Left hindlimb (tissue), 1 donor: Measurements from ENCODE around the gene NBEA.
A peak's percentile ranks its signal among the peaks of the same experiment; 100 is the strongest.

ENCODE experiments used
- DNase-seq: peaks from one replicate; pipeline ENCODE4 v3.0.0-alpha.2; 2018

Gene NBEA

DNA sequence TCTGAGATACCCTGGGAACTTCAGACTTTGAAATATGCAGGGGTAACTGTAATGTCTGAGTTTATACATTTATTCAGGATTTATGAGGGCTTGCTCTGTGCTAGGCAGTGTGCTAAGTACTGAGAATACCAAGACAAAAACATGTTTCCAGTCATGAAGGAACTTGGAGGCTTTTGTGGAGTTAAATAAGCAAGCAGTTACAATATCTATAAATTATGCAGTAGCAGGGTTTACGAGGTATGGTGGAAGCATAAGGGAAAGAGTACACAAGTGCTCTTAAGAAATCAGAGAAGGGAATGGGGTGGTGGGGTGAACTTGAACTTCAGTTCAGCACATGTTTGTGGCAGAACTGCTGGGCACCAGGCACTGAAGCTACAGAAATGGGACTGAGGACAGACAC lies 506.4 kb downstream of the NBEA start:
- no peak for DNase-seq

GRCh38 chr13:35449821-35450220 lies 507.8 kb downstream of the NBEA start:
- DNase-seq = no peak

- DNase-seq = no peak
Measured at GRCh38 chr13:35455022-35455421, 513.0 kb downstream of the NBEA start.

DNA sequence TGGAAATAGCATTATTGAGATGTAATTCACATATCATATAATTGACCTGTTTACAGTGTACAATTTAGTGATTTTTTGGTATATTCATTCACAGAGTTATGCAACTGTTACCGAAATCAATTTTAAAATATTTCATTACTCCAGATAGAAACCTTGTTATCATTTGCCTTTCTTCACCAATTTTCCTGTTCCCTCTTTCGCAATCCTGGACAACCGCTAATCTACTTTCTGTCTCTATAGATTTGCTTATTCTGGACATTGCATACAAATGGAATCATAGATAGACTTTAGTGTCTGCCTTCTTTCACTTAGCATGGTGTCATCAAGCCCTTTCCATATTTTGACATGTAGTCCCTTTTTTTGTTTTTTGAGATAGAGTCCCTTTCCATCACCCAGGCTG lies 515.2 kb downstream of the NBEA start:
- DNase-seq = no peak

- no peak for DNase-seq
Measured at GRCh38 chr13:35460061-35460460, 518.0 kb downstream of the NBEA start.

DNA sequence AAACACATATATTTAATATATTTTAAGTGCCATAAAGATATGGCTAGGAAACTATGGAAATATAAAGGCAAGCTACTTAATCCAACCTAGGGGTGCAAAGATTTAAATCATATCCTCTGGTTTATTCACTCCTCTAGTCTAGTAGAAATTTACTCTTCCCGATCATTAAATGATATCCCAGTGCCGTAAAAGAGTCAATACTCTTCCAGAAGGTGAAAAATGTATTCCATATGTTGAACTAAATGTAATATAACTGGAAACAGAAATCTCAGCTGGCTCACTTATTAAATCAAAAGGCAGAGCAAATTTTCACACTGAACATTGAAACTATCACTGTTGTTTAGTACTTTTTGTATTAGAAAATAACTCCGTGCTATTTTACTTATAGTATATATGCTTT lies 523.3 kb downstream of the NBEA start:
- DNase-seq = no peak

DNA sequence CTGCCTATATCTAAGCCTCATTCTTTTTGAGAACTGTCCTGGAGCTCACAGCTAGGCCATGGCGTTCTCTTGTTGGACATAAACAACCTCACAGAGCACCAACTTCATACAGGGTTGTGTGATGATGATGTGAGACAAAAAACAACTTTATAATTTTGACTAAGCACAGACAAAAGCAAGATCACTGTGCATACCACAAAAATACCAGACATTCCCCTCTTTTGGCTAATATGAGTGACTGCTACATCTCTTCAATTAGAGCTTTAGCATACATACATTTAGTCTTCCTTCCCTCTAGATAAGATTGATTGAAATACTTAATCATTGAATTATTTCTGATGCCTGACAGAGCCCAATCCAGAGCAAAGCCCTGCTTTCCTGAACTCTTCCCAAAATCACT lies 526.1 kb downstream of the NBEA start:
- no peak for DNase-seq

- DNase-seq = no peak
Measured at GRCh38 chr13:35469806-35470525, 527.9 kb downstream of the NBEA start.

DNA sequence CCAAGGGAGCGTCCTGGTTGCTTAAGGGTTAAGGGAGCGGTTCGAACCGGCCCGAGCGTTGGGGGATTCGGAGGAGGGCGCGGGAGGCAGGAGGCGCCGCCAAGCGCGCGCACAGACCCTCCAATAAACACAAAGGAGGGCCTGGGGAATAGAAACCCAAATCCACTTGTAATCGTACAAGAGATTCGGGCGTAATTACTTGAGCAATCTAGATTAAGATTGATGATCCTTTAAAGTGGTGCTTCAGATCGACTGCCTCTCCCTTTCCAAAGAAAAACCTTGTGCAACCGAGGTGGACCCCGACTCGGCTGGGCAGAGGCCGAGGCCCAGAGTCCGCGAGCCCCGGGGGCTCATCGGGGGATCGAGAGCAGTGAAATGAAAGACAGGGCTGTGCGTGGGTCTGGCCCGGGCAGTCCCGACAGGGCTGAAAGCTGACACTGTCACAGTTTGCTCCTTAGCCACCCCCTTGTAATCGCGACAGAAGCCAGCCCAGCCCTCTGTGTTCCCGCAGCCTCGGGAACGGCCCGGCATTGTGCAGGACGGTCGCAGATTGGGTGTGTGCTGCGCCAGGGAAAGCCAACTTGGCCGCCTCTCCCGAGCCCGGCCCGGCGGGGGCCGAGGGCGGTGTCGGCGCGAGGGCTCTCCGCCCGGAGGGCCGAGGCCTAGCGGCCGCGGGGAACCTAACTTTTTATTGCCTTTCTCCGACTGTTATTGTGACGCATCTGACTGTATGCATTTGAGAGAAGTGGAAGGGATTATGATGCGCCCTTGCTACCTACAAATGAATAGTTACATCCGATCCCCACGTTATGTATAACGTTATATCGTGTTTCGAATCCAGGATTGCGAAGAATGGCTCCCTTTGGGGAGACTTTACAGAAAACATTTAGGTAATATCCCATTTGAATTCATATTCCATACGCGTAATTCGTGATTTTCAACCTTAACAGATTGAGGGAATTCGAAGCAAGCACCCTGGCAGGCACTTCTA lies 528.9 kb downstream of the NBEA start:
- peak; percentile 86 for DNase-seq

DNA sequence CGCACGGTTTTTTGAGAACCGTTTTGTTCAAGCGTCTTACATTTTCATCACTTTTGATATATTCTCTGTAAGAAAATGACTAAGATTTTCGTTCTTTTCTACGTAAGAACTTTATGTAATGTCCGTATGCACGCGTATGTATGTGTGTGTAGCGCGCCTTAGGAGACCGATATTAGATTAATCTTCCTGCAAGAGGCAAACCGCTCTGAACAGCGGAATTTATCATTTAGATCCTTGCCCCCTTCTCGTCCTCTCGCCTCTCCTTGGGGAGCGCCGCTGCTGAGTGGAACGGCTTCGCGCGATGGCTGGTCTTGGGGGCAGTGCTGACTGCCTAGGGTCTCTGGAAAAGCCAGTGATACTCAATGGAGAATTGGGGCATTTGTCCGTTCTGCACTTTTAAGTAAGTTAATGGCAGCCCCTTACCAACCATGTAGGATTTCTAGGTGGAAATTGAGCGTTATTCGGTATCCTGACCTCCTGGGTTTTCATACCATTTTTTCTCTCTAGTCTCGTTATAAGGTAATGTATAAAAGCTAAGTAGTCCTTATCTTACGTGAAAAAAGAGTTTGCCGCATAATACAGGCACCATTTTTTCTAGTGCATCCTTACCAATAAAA lies 529.7 kb downstream of the NBEA start:
- DNase-seq = peak; percentile 48

DNA sequence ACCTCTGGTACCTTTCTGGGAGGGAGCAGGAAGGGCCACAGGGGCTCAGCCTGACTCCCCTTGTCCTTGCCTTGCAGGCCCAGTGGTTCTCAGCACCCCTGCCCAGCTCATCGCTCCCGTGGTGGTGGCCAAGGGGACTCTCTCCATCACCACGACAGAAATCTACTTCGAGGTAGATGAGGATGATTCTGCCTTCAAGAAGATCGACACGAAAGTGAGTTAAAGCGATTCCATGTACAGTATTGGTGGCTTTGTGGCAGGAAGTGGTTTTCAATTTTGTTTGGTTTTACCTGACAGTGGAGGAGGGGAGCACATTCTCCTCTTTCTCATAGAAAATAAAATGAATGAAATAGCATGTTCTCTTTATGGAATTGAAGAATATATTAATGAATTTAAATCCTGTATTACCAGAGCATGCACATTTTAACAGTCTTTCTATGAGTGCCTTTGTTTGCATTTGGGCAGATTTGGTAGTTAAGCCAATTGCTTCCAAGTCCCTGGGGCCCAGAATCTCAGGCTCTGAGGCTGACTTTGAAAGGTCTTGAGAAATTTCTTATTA lies 530.3 kb downstream of the NBEA start:
- peak; percentile 46 for DNase-seq

DNA sequence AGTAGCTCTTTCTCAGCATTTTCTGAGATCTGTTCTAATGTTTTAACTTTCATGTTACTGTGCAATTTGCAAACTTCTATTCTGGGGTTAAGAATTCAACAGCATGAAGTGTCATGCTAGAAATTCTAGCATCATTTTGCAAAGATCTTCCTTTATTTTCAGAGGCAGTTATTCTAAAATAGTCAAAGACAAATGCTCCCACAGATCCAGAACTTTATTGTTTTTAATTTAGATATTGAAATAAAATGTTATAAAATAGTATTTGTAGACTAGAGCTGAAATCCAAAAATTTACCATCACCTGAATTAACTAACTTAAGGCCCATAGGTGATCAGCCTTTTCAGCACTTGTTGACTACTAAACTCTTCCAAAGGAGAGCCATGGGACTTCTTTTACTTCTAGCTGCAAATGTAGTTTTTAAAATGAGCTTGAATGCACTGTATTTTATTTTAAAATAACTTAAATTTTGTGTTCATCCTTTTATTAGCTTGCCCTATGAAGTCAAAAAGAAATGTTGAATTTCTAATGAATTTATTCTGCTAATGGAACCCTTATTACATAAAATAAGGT lies 531.2 kb downstream of the NBEA start:
- no peak for DNase-seq

DNA sequence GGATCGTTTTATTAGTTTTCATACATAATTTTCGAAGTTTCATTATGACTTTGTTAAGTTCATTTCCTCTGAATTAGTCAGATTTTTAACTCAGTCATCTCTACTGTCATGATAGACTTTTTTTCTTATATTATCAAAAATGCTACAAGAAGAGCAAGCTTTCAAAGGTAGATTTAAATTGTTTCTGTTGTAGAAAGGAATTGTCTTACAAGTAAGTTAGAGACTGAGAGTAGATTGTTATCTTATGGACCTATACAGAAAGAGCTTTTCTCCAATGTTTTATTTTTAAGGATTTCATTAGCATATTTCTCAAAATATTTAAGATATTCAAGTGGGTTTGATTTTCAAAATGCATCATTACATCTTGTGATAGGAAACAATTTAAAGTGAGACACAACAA lies 531.7 kb downstream of the NBEA start:
- DNase-seq = no peak

DNA sequence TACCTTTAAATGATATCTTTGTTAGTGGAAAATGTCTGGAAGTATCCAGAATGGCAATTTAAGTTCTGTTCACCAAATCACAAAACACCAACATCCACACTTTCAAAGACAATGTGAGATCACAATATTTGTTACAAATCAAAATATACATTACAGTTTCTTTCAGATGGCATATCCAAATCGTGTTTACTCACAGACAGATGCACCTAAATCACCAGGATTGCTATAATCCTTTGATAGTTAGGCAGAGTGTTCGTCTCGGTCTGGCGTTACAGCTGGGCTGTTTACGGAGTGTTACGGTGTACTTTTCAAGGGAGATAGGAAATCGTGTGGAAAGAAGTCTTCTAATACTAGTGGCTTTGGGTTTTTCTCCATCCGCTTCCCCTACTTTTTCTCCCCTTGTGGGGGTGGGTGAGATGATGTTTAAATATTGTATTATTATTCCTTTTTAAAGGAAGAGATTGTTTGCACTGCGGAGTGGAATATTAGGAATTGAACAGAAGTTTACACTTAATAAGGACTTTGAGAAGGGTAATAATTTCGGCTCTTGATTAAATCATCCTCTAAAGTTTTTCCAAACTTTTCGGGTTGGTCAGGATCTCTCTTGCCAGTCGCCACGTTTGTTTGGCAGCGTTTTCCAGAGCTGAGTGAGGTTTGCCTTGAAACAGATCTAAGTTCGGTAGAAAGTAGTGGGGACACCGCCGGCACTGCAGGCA lies 532.6 kb downstream of the NBEA start:
- DNase-seq = no peak

GRCh38 chr13:35475212-35475959 lies 533.3 kb downstream of the NBEA start:
- DNase-seq = peak; percentile 70

GRCh38 chr13:35475960-35476943 lies 534.2 kb downstream of the NBEA start, which contains the start of gene MAB21L1:
TSS of gene MAB21L1 (minus strand) at chr13:35476689. CDS start at chr13:35476138, 551 bp downstream.
- peak; percentile 89 for DNase-seq

DNA sequence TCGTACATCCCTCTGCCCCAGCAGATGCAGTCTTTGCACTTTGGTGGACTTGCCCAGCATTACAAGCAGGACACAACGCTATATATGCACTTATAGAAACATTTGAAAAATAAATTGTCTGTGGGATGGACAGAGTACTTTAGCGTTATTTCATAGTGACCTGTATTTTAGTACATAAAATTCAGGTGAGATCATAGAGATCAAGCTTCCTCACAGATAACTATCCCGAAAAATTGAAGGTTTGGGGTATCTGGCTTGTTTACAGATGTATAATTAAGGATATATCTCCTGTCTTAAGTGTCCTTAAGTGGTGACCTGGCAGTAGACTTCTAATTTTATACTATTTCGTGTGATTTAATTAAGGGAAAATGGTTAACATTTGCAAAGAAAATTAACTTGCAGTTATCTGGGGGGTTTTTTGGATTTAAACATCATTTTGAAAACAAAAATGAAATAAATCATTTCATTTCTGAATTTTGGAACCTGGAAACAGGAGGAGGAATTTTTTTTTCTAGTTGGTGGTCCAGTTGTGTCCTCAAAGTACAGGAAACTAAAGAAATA lies 535.4 kb downstream of the NBEA start:
- no peak for DNase-seq

DNA sequence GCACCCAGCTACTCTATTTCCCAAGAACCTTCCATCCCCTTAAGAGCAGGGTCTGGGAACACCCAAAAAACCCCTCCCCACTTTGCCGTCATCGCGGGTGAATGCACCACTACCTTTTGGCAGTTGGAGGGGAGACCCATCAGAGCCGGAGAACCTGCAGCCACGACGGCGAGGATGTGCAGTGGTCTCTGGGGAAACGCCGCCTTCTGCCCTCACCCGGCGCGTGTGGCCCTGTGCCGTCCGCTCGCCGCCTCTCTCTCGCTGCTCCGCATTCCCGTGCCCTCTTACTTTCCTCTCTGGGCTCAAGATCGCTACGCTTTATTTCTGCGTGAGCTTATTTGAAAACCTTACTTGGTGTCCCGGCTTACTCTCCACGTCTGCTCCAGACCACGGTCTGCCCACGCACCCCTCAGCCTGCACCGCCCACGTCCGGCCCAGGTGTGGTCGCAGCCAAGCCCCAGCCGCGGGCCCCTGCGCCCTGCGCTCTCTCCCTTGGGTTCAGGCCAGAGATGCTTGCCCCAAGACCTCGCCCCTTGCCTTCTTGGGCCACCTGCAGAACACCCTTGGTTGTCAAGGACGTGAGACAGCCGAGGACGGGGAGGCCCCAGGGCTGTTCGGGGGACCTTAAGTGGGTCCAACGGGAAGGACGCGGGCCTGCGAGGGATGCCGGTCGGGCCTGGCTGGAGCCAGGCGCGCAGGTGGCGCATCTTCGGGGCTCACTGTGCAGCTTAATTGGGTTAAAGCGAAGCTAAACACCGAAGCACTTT lies 536.4 kb downstream of the NBEA start:
- DNase-seq = no peak

GRCh38 chr13:35479038-35479492 lies 537.0 kb downstream of the NBEA start:
- no peak for DNase-seq
